Measurements from ENCODE around the gene GNG2. TPM values are rescaled to one million over a fixed set of nuclear protein-coding genes. Genes with fewer than 3 reads are reported as not detected.

GNG2 gene
- total RNA-seq, 4 donors from 2014 or later = 7.5 to 32.8 (median 14.2) TPM

GRCh38 chr14:51889851-51890250 is 29.4 kb downstream of the GNG2 start:
- 71 to 80% methylated on average over 1 to 2 of the region's 2 CpGs for WGBS, 2 donors (ENCODE audit: low coverage in 1 of 2)

GRCh38 chr14:51894250-51894649 is 33.8 kb downstream of the GNG2 start:
- in situ Hi-C loops (cut with MboI; ENCODE audit: low pct_ligation_motif_present in 1 of 4, low pct_unique_long_range_greater_than_20kb in 1 of 4, low sequenced_read_pairs in 3 of 4) = no loop called here
- Histone ChIP-seq H3K27ac (no peak overlapping the region), H3K4me3 (no peak overlapping the region), H3K4me1 (no peaks in the 10 kb centered on the region), H3K27me3 (no peaks in the 10 kb centered on the region), H3K36me3 (no peaks in the 10 kb centered on the region), H3K9me3 (no peaks in the 10 kb centered on the region)
- no peak for DNase-seq
- intact Hi-C loops (cut with DNase I; ENCODE audit: low total_unique reads) = no loop called here
- 83 to 92% methylated on average over 3 of the region's 3 CpGs for WGBS, 2 donors (ENCODE audit: low coverage in 1 of 2)
- TF ChIP-seq EP300 (IDR thresholded peaks at IDR 0.05; ENCODE audit: low read depth) = no peak
- no peak for TF ChIP-seq CTCF (IDR thresholded peaks at IDR 0.05)
- no peak for TF ChIP-seq POLR2AphosphoS5 (IDR thresholded peaks at IDR 0.05)
- TF ChIP-seq POLR2A (IDR thresholded peaks at IDR 0.05) = no peak

More at GRCh38 chr14:51889851-51890250, 29.4 kb downstream of the GNG2 start:
- Histone ChIP-seq H3K36me3 (no peaks in the 10 kb centered on the region), H3K27ac (peak overlapping the region in 1 of 4 donors; percentile 1), H3K27me3 (no peaks in the 10 kb centered on the region), H3K4me1 (peaks cover 0 to 5% (median under 1%) of the 10 kb centered on the region in 4 donors), H3K9me3 (no peaks in the 10 kb centered on the region), H3K4me3 (no peak overlapping the region)
- in situ Hi-C loops (cut with MboI; ENCODE audit: low pct_ligation_motif_present in 1 of 4, low pct_unique_long_range_greater_than_20kb in 1 of 4, low sequenced_read_pairs in 3 of 4) (no loop called here), intact Hi-C loops (cut with DNase I; ENCODE audit: low total_unique reads) (no loop called here)
- DNase-seq = no peak
- TF ChIP-seq CTCF (IDR thresholded peaks at IDR 0.05) = no peak
- no peak for TF ChIP-seq POLR2A (IDR thresholded peaks at IDR 0.05)
- no peak for TF ChIP-seq POLR2AphosphoS5 (IDR thresholded peaks at IDR 0.05)
- TF ChIP-seq EP300 (IDR thresholded peaks at IDR 0.05; ENCODE audit: low read depth) = no peak

- no peak for DNase-seq
- Histone ChIP-seq H3K4me3 (no peak overlapping the region), H3K36me3 (no peaks in the 10 kb centered on the region), H3K27me3 (no peaks in the 10 kb centered on the region), H3K9me3 (no peaks in the 10 kb centered on the region), H3K27ac (no peak overlapping the region), H3K4me1 (no peaks in the 10 kb centered on the region)
- in situ Hi-C loops (cut with MboI; ENCODE audit: low pct_ligation_motif_present in 1 of 4, low pct_unique_long_range_greater_than_20kb in 1 of 4, low sequenced_read_pairs in 3 of 4) (no loop called here), intact Hi-C loops (cut with DNase I; ENCODE audit: low total_unique reads) (no loop called here)
- TF ChIP-seq POLR2A (IDR thresholded peaks at IDR 0.05) (no peak), POLR2AphosphoS5 (IDR thresholded peaks at IDR 0.05) (no peak)
Measured at GRCh38 chr14:51895375-51895774, 35.0 kb downstream of the GNG2 start.

- WGBS, 2 donors (ENCODE audit: low coverage in 1 of 2) = 80 to 100% methylated on average over 1 of the region's 1 CpG
- intact Hi-C loops (cut with DNase I; ENCODE audit: low total_unique reads) = no loop called here
Measured at GRCh38 chr14:51897791-51898355, 37.5 kb downstream of the GNG2 start.

More at GRCh38 chr14:51897791-51898355, 37.5 kb downstream of the GNG2 start:
- Histone ChIP-seq H3K4me1 (no peaks in the 10 kb centered on the region), H3K27ac (no peak overlapping the region), H3K4me3 (no peak overlapping the region), H3K9me3 (no peaks in the 10 kb centered on the region), H3K27me3 (no peaks in the 10 kb centered on the region), H3K36me3 (no peaks in the 10 kb centered on the region)
- in situ Hi-C loops (cut with MboI; ENCODE audit: low pct_ligation_motif_present in 1 of 4, low pct_unique_long_range_greater_than_20kb in 1 of 4, low sequenced_read_pairs in 3 of 4) = no loop called here
- TF ChIP-seq EP300 (IDR thresholded peaks at IDR 0.05; ENCODE audit: low read depth) (no peak), POLR2A (IDR thresholded peaks at IDR 0.05) (no peak), CTCF (IDR thresholded peaks at IDR 0.05) (no peak), POLR2AphosphoS5 (IDR thresholded peaks at IDR 0.05) (no peak)
- no peak for DNase-seq

Measured in transverse colon (tissue), 4 donors.